Mucosa of descending colon (tissue), 3 donors: ENCODE results near the gene CCDC149. TPM values are rescaled to one million over a fixed set of nuclear protein-coding genes. Genes with fewer than 3 reads are reported as not detected.

ENCODE experiments used
- ATAC-seq: fragments of 200-7000 bp; cut with Tn5 transposase; one replicate; pipeline ENCODE4 v1.9.1; 2020; ENCODE audit warnings: mild to moderate bottlenecking, moderate library complexity
- DNase-seq, 3 donors: peaks; one replicate each; pipeline ENCODE4 v3.0.0-alpha.2; 2020
- H3K36me3 ChIP-seq: fragments of 200-600 bp; one replicate; pipeline ENCODE4 v1.8.0; 2021; ENCODE audit warnings: low read depth, mild to moderate bottlenecking
- H3K4me1 ChIP-seq: fragments of 200-600 bp; one replicate; pipeline ENCODE4 v1.8.0; 2021; ENCODE audit warnings: low read depth, mild to moderate bottlenecking
- H3K4me3 ChIP-seq: fragments of 200-600 bp; one replicate; pipeline ENCODE4 v1.8.0; 2021; ENCODE audit warnings: mild to moderate bottlenecking
- H3K9me3 ChIP-seq: fragments of 200-600 bp; one replicate; pipeline ENCODE4 v1.8.0; 2021; ENCODE audit warnings: mild to moderate bottlenecking
- intact Hi-C, 2 donors: fragments of 100-400 bp; cut with DNase I in 1 of 2; cut with micrococcal nuclease in 1 of 2; formaldehyde crosslinking; loops; one replicate each; pipeline versions ENCODE4 v1.11.0 to v1.11.1; 2022; cut with DNase I, micrococcal nuclease
- total RNA-seq, 3 donors: library from RNA; stranded (reverse); fragmentation: NEBNext Ultra II Directional in 2 of 3; extraction: Animal tissue kit (Norgen Biotek cat#: 25700) in 2 of 3; gene quantifications; one replicate each; pipeline versions ENCODE4 v1.2.1 to v1.2.4, GENCODE V29; 2021 to 2023
- TF ChIP-seq, protein P1 (sequence below): fragments of 200-600 bp; IDR thresholded peaks from one replicate; pipeline ENCODE4 v1.8.0; 2022; ENCODE audit warnings: antibody characterized with exemption, mild to moderate bottlenecking
- donor health status: DM: no; HTN: no; CAD: no; lungs with moderate emphysema.
- donor health status: DM: no; HTN: no; CAD: no.
- donor health status: DM: no; HTN: yes; CAD: no.

CCDC149 gene
- total RNA-seq, 3 donors from 2014 or later = 14.1 to 23.7 (median 14.2) TPM

DNA sequence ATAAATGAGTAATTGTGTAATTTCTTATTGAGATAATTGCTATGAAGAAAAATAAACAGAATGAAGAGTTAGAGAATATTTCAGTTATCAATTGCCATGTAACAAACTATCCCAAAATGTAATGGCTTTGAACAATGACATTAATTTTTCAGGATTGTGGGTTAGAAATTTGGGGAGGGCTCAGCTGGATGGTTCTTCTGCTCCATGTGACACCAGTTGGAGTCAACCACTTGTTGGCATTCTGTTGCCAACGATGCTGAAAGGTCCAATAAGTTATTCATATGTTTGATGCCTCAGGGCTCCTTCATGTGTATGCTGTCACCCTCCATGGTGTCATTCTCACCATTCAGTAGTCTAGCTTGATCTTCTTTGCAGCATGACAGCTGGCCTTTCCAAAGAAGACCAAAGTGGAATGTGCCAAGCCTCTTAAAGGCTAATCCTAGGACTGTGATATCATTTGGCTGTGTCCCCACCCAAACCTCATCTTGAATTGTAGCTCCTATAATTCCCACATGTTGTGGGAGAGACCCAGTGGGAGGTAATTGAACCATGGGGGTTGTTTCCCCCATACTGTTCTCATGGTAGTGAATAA, 20.9 kb upstream of the CCDC149 start:
- no peaks in the 10 kb centered on the region for H3K4me1 ChIP-seq
- intact Hi-C loops = no loop called here
- H3K4me3 ChIP-seq = no peak overlapping the region
- DNase-seq (no peak), ATAC-seq (no peak)
- TF ChIP-seq, protein P1, sequence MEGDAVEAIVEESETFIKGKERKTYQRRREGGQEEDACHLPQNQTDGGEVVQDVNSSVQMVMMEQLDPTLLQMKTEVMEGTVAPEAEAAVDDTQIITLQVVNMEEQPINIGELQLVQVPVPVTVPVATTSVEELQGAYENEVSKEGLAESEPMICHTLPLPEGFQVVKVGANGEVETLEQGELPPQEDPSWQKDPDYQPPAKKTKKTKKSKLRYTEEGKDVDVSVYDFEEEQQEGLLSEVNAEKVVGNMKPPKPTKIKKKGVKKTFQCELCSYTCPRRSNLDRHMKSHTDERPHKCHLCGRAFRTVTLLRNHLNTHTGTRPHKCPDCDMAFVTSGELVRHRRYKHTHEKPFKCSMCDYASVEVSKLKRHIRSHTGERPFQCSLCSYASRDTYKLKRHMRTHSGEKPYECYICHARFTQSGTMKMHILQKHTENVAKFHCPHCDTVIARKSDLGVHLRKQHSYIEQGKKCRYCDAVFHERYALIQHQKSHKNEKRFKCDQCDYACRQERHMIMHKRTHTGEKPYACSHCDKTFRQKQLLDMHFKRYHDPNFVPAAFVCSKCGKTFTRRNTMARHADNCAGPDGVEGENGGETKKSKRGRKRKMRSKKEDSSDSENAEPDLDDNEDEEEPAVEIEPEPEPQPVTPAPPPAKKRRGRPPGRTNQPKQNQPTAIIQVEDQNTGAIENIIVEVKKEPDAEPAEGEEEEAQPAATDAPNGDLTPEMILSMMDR = no peak
- H3K9me3 ChIP-seq = peaks cover 9% of the 10 kb centered on the region
- no peaks in the 10 kb centered on the region for H3K36me3 ChIP-seq

DNA sequence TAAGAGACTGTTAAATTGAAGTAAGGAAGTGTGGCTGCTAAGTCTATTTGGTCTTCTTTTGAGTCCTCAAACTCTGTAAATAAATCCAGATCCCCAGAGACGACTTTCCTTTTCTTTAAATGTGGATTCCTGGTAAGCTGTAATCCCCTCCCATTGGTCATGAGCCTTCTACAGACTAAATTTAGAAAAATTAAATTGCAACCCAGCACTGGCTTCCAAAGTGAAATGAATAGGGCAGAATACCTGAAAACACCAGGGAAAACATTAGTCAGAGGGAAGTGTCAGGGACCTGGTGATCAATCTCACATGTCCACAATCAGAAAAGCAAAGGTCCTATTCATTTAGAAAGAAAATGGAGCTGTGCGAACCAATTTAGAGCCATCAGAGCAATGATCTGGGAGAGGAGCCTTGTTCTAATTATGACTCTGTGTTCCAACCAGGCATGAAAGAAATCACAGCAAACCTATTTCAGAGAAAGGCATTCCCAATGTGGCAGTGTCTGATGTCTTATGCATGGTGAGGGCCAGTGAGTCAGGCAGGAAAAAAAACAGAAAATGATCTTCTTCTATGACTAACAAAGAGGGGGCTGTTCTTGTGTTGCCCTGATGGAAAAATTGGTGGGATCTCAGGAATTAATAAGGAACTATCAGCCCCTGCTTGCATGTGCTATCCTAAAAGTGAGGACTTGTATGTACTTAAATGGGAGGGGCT, 19.8 kb upstream of the CCDC149 start:
- intact Hi-C loops = no loop called here
- Histone ChIP-seq H3K9me3 (peaks cover 9% of the 10 kb centered on the region), H3K4me1 (no peaks in the 10 kb centered on the region), H3K36me3 (no peaks in the 10 kb centered on the region), H3K4me3 (no peak overlapping the region)
- TF ChIP-seq, protein P1 = no peak
- no peak for ATAC-seq
- DNase-seq = no peak

DNA sequence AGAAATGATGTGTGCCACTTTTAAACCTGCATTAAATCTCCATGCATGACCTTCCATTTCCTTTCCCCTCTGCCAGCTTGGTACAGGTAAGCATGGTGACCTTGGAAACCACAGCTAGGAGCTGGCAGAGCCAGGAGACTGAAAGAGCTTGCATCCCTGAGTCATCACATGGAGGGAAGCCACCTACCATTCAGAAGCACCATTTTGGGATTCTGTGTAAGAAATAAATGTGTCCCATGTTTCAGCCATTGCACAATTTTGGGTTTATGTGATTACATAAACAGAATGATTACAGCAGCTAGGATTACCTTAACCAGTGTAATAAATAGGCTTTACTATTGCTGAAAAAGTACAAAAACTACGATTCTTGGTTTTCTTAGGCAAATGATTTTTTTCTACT, 17.3 kb upstream of the CCDC149 start:
- TF ChIP-seq, protein P1 = no peak
- ATAC-seq (no peak), DNase-seq (no peak)
- Histone ChIP-seq H3K9me3 (peaks cover 9% of the 10 kb centered on the region), H3K4me3 (no peak overlapping the region), H3K36me3 (no peaks in the 10 kb centered on the region), H3K4me1 (no peaks in the 10 kb centered on the region)
- intact Hi-C loops = no loop called here

DNA sequence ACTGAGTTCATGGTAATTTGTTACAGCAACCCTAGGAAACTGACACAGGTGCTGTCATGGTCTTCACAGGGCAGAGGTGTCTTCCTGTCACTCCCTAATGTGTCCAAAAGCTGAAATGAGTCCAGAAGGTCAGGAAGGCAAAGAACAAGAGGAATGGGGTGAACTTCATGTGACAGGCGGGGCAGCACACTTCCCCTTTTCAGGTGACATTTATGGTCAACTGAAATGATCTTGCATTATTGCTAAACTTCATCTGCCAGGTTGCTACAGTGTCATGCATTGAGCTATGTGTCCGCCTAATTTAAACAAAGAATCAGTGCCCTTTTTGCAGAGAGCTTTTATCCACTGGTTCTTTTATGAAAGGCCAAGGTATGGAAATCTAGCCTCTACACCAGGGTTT, 15.9 kb upstream of the CCDC149 start:
- ATAC-seq (no peak), DNase-seq (no peak)
- intact Hi-C loops = no loop called here
- no peaks in the 10 kb centered on the region for H3K36me3 ChIP-seq
- no peaks in the 10 kb centered on the region for H3K4me1 ChIP-seq
- H3K4me3 ChIP-seq = no peak overlapping the region
- TF ChIP-seq, protein P1 = no peak
- peaks cover 1% of the 10 kb centered on the region for H3K9me3 ChIP-seq

DNA sequence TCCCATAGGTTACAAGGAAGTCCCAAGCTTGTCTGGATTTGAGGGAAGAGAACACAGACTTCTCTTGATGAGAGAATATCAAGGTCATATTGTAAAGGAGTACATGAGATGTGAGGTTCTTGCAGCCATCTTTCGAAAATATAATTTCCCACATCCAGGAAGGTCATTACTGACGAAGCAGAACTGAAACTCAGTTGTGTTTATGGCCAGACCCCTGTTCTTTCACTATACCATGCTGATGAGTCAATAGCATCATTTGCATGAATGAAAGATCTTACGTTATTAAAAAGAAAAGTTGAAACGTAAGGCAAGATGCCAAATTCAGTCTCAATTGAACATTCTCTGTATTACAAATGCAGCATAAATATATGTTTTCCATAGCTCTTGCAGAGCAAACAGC, 14.2 kb upstream of the CCDC149 start:
- Histone ChIP-seq H3K36me3 (no peaks in the 10 kb centered on the region), H3K9me3 (no peaks in the 10 kb centered on the region), H3K4me1 (no peaks in the 10 kb centered on the region), H3K4me3 (no peak overlapping the region)
- intact Hi-C loops = no loop called here
- ATAC-seq = no peak
- TF ChIP-seq, protein P1 = no peak
- no peak for DNase-seq
